Measurements from ENCODE around the gene LMO2.
"Not testable (repeated sequence)": the region's sequence is repeated elsewhere in the genome, so short reads cannot be mapped to it uniquely, and the experiment has no call there.

LMO2 gene

GRCh38 chr11:33828604-33829429 is 63.1 kb downstream of the LMO2 start:
- peak; percentile 32 for DNase-seq (ENCODE audit: low spot score)
- TF ChIP-seq CTCF (IDR thresholded peaks at IDR 0.05; ENCODE audit: extremely low read depth, missing control alignments), result no peak

- TF ChIP-seq CTCF (IDR thresholded peaks at IDR 0.05; ENCODE audit: extremely low read depth, missing control alignments), result no peak
- DNase-seq (ENCODE audit: low spot score), result no peak
These were observed 64.7 kb downstream of the LMO2 start for GRCh38 chr11:33827206-33827605.

- no peak for DNase-seq (ENCODE audit: low spot score)
- TF ChIP-seq CTCF (IDR thresholded peaks at IDR 0.05; ENCODE audit: extremely low read depth, missing control alignments), result no peak
These were observed 65.9 kb downstream of the LMO2 start for GRCh38 chr11:33825854-33826560.

DNA sequence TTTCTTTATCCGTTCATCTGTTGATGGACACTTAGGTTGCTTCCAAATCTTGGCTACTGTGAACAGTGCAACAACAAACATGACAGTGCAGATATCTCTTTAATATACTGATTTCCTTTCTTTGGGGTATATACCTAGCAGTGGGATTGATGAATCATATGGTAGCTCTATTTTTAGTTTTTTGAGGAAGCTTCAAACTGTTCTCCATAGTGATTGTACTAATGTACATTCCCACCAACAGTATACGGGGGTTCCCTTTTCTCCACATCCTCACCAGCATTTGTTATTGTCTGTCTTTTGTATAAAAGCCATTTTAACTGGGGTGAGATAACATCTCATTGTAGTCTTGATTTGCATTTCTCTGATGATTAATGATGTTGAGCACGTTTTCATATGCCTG is 68.9 kb downstream of the LMO2 start:
- DNase-seq (ENCODE audit: low spot score), result not testable (repeated sequence)

DNA sequence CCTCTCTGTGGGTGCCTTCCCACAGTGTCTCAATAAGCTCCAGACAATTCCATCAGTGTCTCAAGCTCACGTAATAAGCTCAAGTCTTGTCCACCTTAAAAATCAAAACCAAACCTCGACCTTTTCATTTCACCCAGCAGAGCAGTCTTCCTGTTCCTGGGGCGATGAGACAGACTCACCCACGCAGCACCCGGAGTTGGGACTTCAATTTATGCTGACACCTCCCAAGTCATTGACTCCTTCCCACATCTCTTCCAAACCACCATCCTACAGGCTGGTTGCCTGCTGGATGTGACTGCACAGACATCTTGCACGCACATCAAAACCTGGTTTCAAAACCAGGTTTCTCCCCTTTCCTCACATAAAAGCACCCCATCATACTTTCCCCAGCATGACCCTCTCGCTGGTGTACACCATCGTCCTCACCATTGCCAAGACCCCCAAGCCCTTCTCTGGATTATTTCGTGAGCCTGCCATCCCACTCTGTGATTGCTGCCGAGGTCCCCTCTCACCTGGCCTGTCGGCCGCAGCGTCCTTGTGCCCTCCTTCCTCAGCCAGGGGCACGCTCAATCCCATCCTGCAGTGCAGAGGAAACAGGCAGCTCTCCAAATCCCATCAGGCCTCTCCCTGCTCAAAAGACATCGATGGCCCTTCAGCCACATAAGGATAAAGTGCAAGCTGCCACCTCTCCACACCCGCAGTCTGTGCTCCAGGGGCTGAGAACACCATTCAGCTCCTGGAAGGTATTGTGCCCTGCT is 72.4 kb downstream of the LMO2 start:
- DNase-seq (ENCODE audit: low spot score), result no peak
- TF ChIP-seq CTCF (IDR thresholded peaks at IDR 0.05; ENCODE audit: extremely low read depth, missing control alignments), result no peak

All from GM20000 (cell line).